NCI-H1930 (cell line): ENCODE measurements around the gene PTPRA.
A peak's percentile ranks its signal among the peaks of the same experiment; 100 is the strongest.

ENCODE experiments used
- DNase-seq, 2 experiments: peaks; one replicate each; lab custom pipeline; 2025; lab: John Stamatoyannopoulos, UW

PTPRA gene

GRCh38 chr20:2849529-2849928 is 23.8 kb upstream of the PTPRA start:
- no peak for DNase-seq

GRCh38 chr20:2851086-2851485 is 22.2 kb upstream of the PTPRA start:
- no peak for DNase-seq

- no peak for DNase-seq
Observed at GRCh38 chr20:2858591-2858990, 14.7 kb upstream of the PTPRA start.

GRCh38 chr20:2859330-2860121 is 13.8 kb upstream of the PTPRA start:
- DNase-seq: no peak

- no peak for DNase-seq
Observed at GRCh38 chr20:2864626-2865025, 8.7 kb upstream of the PTPRA start.

- DNase-seq: no peak
Observed at GRCh38 chr20:2865101-2865500, 8.2 kb upstream of the PTPRA start.

- no peak for DNase-seq
Observed at GRCh38 chr20:2865630-2866029, 7.7 kb upstream of the PTPRA start.

- DNase-seq: no peak
Observed at GRCh38 chr20:2866236-2866635, 7.0 kb upstream of the PTPRA start.

GRCh38 chr20:2867081-2867864 is 6.0 kb upstream of the PTPRA start:
- DNase-seq: no peak

GRCh38 chr20:2869381-2869780 is 3.9 kb upstream of the PTPRA start:
- DNase-seq: no peak

GRCh38 chr20:2871111-2871465 is 2.2 kb upstream of the PTPRA start:
- no peak for DNase-seq

GRCh38 chr20:2871661-2872458 is 1.4 kb upstream of the PTPRA start:
- DNase-seq: no peak

GRCh38 chr20:2872459-2873009 is 747 bp upstream of the PTPRA start:
- peak; percentile 49 to 68 for DNase-seq

- DNase-seq: no peak
Observed at GRCh38 chr20:2873747-2874041, 413 bp downstream of the PTPRA start.

- DNase-seq: no peak
Observed at GRCh38 chr20:2874456-2874855, 1.2 kb downstream of the PTPRA start.

GRCh38 chr20:2875690-2876203 is 2.5 kb downstream of the PTPRA start:
- no peak for DNase-seq

- DNase-seq: no peak
Observed at GRCh38 chr20:2878515-2878914, 5.2 kb downstream of the PTPRA start.

- no peak for DNase-seq
Observed at GRCh38 chr20:2879146-2879545, 5.9 kb downstream of the PTPRA start.

GRCh38 chr20:2880650-2881049 is 7.4 kb downstream of the PTPRA start:
- no peak for DNase-seq

GRCh38 chr20:2883726-2884637 is 10.7 kb downstream of the PTPRA start:
- DNase-seq: no peak

GRCh38 chr20:2887715-2888114 is 14.4 kb downstream of the PTPRA start:
- DNase-seq: no peak
